ENCODE data around the gene THBD.

GRCh38 chr20:23090147-23090546 lies 40.7 kb upstream of the THBD start:
- TF ChIP-seq EZH2 (IDR thresholded peaks at IDR 0.05) (no peak), POLR2AphosphoS5 (IDR thresholded peaks at IDR 0.05; ENCODE audit: borderline replicate concordance, low read depth, low read length) (no peak), FOXP2 (optimal IDR thresholded peaks at IDR 0.05; ENCODE audit: control extremely low read depth, extremely low read length, insufficient read depth) (no peak)
